WTC11 (cell line): ENCODE measurements around the gene UFL1. TPM values are rescaled to one million over a fixed set of nuclear protein-coding genes. Genes with fewer than 3 reads are reported as not detected.

Source experiments
- ATAC-seq: fragments of 200-7000 bp; cut with Tn5 transposase; 2 replicates; pipeline ENCODE4 v1.10.0; 2021; ENCODE audit warnings: mild to moderate bottlenecking, moderate library complexity
- CTCF ChIA-PET: fragments of 300-600 bp; sonication (Branson Sonifier 250); formaldehyde crosslinking; loops from one replicate; lab custom pipeline; 2021; ENCODE audit warnings: antibody characterized with exemption; lab: Charles Lee
- POLR2A ChIA-PET: fragments of 350-600 bp; sonication (Branson Sonifier 250); formaldehyde crosslinking; loops from one replicate; lab custom pipeline; 2021; ENCODE audit warnings: antibody characterized with exemption; lab: Charles Lee
- DNase-seq: peaks from one replicate; pipeline ENCODE4 v3.0.0; 2021; ENCODE audit warnings: low spot score
- H3K27ac Mint-ChIP-seq: 2 replicates; pipeline ENCODE4 v1.8.0; 2021; ENCODE audit warnings: mixed read lengths
- H3K27me3 Mint-ChIP-seq: 2 replicates; pipeline ENCODE4 v1.8.0; 2021; ENCODE audit warnings: low read depth, mild to moderate bottlenecking, moderate library complexity, mixed read lengths
- H3K36me3 Mint-ChIP-seq: 2 replicates; pipeline ENCODE4 v1.8.0; 2021; ENCODE audit warnings: mixed read lengths
- H3K4me1 Mint-ChIP-seq: 2 replicates; pipeline ENCODE4 v1.8.0; 2022; ENCODE audit warnings: mixed read lengths
- H3K4me3 Mint-ChIP-seq: 2 replicates; pipeline ENCODE4 v1.8.0; 2021; ENCODE audit warnings: mild to moderate bottlenecking, moderate library complexity, mixed read lengths
- H3K9me3 Mint-ChIP-seq: 2 replicates; pipeline ENCODE4 v1.8.0; 2021; ENCODE audit warnings: mixed read lengths
- ATF1 ChIP-seq: sonication (generic); formaldehyde crosslinking; IDR thresholded peaks from 2 replicates; pipeline ENCODE4 v1.8.1; 2023; ENCODE audit warnings: mild to moderate bottlenecking, moderate library complexity, missing genetic modification reagents
- ETV6 ChIP-seq: sonication (generic); formaldehyde crosslinking; IDR thresholded peaks from 2 replicates; pipeline ENCODE4 v1.8.1; 2022; ENCODE audit warnings: mild to moderate bottlenecking, missing genetic modification reagents
- NFATC4 ChIP-seq: fragments of 250-450 bp; sonication (Bioruptor Pico); IDR thresholded peaks from 2 replicates; pipeline ENCODE4 v1.9.0; 2021; ENCODE audit warnings: mild to moderate bottlenecking
- NR3C1 ChIP-seq: sonication (generic); formaldehyde crosslinking; conservative IDR thresholded peaks from 2 replicates; pipeline ENCODE4 v1.8.1; 2023; ENCODE audit warnings: low read depth, mild to moderate bottlenecking, missing genetic modification reagents
- SMAD3 ChIP-seq: sonication (generic); formaldehyde crosslinking; IDR thresholded peaks from 2 replicates; pipeline ENCODE4 v1.8.0; 2022; ENCODE audit warnings: missing genetic modification reagents, mild to moderate bottlenecking, borderline replicate concordance
- ZBTB21 ChIP-seq: sonication (generic); formaldehyde crosslinking; IDR thresholded peaks from 2 replicates; pipeline ENCODE4 v1.8.1; 2023; ENCODE audit warnings: mild to moderate bottlenecking, missing genetic modification reagents, borderline replicate concordance
- ZNF219 ChIP-seq: sonication (generic); formaldehyde crosslinking; IDR thresholded peaks from 2 replicates; pipeline ENCODE4 v1.8.0; 2023; ENCODE audit warnings: missing genetic modification reagents, mild to moderate bottlenecking, borderline replicate concordance
- ZNF317 ChIP-seq: sonication (generic); formaldehyde crosslinking; IDR thresholded peaks from 2 replicates; pipeline ENCODE4 v1.8.1; 2023; ENCODE audit warnings: low read depth, mild to moderate bottlenecking, moderate library complexity, missing genetic modification reagents, borderline replicate concordance
- ZNF416 ChIP-seq: fragments of 250-450 bp; sonication (Bioruptor Pico); IDR thresholded peaks from 2 replicates; pipeline ENCODE4 v1.9.0; 2021; ENCODE audit warnings: mild to moderate bottlenecking, inconsistent platforms
- ZNF423 ChIP-seq: fragments of 250-450 bp; sonication (Bioruptor Pico); IDR thresholded peaks from 2 replicates; pipeline ENCODE4 v2.1.2; 2022; ENCODE audit warnings: mild to moderate bottlenecking, moderate library complexity
- total RNA-seq: library from RNA; stranded (reverse); gene quantifications from 3 replicates; pipeline ENCODE4 v1.2.3, GENCODE V29; 2021
- TF ChIP-seq, protein P1 (sequence below): sonication (generic); formaldehyde crosslinking; IDR thresholded peaks from 2 replicates; pipeline ENCODE4 v1.8.1; 2023; ENCODE audit warnings: mild to moderate bottlenecking, missing genetic modification reagents, borderline replicate concordance
- TF ChIP-seq, protein P2 (sequence below): sonication (generic); formaldehyde crosslinking; IDR thresholded peaks from 2 replicates; pipeline ENCODE4 v1.8.1; 2023; ENCODE audit warnings: mild to moderate bottlenecking, missing genetic modification reagents, moderate library complexity
- TF ChIP-seq, protein P3 (sequence below): sonication (generic); formaldehyde crosslinking; IDR thresholded peaks from 2 replicates; pipeline ENCODE4 v1.8.0; 2022; ENCODE audit warnings: mild to moderate bottlenecking, missing genetic modification reagents
- TF ChIP-seq, protein P4 (sequence below): sonication (generic); formaldehyde crosslinking; IDR thresholded peaks from 2 replicates; pipeline ENCODE4 v1.8.1; 2022; ENCODE audit warnings: low read depth, missing genetic modification reagents, borderline replicate concordance
- TF ChIP-seq, protein P5 (sequence below): sonication (generic); formaldehyde crosslinking; IDR thresholded peaks from 2 replicates; pipeline ENCODE4 v1.8.0; 2022; ENCODE audit warnings: missing genetic modification reagents
- TF ChIP-seq, protein P6 (sequence below): fragments of 250-450 bp; sonication (Bioruptor Pico); IDR thresholded peaks from 2 replicates; pipeline ENCODE4 v1.8.0; 2021; ENCODE audit warnings: mild to moderate bottlenecking

UFL1 gene
- total RNA-seq, 1 experiment from 2014 or later: 15.3 TPM

DNA sequence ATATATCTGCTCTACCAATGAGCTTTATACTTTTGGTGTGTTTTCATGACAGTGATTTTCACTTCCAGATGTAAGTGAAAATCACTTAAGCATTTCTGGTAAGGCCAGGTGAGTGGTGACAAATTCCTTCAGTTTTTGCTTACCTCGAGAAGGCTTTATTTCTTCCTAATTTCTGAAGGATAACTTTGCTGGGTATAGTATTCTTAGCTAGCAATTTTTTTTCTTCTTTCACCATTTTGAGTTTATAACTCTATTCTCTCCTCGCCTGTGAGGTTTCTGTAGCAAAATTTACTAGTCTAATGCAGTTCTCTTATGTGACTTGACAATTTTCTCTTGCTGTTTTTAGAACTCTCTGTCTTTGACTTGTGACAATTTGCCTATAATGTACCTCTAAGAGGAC lies 48.4 kb downstream of the UFL1 start:
- TF ChIP-seq NFATC4 (CRISPR knock-in tag) (no peak), ZNF219 (CRISPR knock-in tag) (no peak), ZBTB21 (no peak), ZNF317 (CRISPR knock-in tag) (no peak), ATF1 (CRISPR knock-in tag) (no peak), ZNF416 (CRISPR knock-in tag) (no peak), NR3C1 (CRISPR knock-in tag) (no peak), ETV6 (CRISPR knock-in tag) (no peak), SMAD3 (no peak), ZNF423 (CRISPR knock-in tag) (no peak)
- TF ChIP-seq, protein P1, sequence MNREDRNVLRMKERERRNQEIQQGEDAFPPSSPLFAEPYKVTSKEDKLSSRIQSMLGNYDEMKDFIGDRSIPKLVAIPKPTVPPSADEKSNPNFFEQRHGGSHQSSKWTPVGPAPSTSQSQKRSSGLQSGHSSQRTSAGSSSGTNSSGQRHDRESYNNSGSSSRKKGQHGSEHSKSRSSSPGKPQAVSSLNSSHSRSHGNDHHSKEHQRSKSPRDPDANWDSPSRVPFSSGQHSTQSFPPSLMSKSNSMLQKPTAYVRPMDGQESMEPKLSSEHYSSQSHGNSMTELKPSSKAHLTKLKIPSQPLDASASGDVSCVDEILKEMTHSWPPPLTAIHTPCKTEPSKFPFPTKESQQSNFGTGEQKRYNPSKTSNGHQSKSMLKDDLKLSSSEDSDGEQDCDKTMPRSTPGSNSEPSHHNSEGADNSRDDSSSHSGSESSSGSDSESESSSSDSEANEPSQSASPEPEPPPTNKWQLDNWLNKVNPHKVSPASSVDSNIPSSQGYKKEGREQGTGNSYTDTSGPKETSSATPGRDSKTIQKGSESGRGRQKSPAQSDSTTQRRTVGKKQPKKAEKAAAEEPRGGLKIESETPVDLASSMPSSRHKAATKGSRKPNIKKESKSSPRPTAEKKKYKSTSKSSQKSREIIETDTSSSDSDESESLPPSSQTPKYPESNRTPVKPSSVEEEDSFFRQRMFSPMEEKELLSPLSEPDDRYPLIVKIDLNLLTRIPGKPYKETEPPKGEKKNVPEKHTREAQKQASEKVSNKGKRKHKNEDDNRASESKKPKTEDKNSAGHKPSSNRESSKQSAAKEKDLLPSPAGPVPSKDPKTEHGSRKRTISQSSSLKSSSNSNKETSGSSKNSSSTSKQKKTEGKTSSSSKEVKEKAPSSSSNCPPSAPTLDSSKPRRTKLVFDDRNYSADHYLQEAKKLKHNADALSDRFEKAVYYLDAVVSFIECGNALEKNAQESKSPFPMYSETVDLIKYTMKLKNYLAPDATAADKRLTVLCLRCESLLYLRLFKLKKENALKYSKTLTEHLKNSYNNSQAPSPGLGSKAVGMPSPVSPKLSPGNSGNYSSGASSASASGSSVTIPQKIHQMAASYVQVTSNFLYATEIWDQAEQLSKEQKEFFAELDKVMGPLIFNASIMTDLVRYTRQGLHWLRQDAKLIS (CRISPR knock-in tag): no peak
- TF ChIP-seq, protein P2, sequence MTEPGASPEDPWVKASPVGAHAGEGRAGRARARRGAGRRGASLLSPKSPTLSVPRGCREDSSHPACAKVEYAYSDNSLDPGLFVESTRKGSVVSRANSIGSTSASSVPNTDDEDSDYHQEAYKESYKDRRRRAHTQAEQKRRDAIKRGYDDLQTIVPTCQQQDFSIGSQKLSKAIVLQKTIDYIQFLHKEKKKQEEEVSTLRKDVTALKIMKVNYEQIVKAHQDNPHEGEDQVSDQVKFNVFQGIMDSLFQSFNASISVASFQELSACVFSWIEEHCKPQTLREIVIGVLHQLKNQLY (CRISPR knock-in tag): no peak
- TF ChIP-seq, protein P3, sequence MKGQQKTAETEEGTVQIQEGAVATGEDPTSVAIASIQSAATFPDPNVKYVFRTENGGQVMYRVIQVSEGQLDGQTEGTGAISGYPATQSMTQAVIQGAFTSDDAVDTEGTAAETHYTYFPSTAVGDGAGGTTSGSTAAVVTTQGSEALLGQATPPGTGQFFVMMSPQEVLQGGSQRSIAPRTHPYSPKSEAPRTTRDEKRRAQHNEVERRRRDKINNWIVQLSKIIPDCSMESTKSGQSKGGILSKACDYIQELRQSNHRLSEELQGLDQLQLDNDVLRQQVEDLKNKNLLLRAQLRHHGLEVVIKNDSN (CRISPR knock-in tag): no peak
- TF ChIP-seq, protein P4, sequence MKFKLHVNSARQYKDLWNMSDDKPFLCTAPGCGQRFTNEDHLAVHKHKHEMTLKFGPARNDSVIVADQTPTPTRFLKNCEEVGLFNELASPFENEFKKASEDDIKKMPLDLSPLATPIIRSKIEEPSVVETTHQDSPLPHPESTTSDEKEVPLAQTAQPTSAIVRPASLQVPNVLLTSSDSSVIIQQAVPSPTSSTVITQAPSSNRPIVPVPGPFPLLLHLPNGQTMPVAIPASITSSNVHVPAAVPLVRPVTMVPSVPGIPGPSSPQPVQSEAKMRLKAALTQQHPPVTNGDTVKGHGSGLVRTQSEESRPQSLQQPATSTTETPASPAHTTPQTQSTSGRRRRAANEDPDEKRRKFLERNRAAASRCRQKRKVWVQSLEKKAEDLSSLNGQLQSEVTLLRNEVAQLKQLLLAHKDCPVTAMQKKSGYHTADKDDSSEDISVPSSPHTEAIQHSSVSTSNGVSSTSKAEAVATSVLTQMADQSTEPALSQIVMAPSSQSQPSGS: no peak
- TF ChIP-seq, protein P5, sequence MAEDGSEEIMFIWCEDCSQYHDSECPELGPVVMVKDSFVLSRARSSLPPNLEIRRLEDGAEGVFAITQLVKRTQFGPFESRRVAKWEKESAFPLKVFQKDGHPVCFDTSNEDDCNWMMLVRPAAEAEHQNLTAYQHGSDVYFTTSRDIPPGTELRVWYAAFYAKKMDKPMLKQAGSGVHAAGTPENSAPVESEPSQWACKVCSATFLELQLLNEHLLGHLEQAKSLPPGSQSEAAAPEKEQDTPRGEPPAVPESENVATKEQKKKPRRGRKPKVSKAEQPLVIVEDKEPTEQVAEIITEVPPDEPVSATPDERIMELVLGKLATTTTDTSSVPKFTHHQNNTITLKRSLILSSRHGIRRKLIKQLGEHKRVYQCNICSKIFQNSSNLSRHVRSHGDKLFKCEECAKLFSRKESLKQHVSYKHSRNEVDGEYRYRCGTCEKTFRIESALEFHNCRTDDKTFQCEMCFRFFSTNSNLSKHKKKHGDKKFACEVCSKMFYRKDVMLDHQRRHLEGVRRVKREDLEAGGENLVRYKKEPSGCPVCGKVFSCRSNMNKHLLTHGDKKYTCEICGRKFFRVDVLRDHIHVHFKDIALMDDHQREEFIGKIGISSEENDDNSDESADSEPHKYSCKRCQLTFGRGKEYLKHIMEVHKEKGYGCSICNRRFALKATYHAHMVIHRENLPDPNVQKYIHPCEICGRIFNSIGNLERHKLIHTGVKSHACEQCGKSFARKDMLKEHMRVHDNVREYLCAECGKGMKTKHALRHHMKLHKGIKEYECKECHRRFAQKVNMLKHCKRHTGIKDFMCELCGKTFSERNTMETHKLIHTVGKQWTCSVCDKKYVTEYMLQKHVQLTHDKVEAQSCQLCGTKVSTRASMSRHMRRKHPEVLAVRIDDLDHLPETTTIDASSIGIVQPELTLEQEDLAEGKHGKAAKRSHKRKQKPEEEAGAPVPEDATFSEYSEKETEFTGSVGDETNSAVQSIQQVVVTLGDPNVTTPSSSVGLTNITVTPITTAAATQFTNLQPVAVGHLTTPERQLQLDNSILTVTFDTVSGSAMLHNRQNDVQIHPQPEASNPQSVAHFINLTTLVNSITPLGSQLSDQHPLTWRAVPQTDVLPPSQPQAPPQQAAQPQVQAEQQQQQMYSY (CRISPR knock-in tag): no peak
- TF ChIP-seq, protein P6, sequence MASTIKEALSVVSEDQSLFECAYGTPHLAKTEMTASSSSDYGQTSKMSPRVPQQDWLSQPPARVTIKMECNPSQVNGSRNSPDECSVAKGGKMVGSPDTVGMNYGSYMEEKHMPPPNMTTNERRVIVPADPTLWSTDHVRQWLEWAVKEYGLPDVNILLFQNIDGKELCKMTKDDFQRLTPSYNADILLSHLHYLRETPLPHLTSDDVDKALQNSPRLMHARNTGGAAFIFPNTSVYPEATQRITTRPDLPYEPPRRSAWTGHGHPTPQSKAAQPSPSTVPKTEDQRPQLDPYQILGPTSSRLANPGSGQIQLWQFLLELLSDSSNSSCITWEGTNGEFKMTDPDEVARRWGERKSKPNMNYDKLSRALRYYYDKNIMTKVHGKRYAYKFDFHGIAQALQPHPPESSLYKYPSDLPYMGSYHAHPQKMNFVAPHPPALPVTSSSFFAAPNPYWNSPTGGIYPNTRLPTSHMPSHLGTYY (CRISPR knock-in tag): no peak
- ChIA-PET POLR2A (no interaction called here), CTCF (interaction anchor here (1.1 kb wide), 1 partner anchor 57 kb away, joined by 3 read pairs; no protein-coding TSS in a partner anchor)
- peaks cover 24% of the 10 kb centered on the region for H3K4me1 Mint-ChIP-seq
- H3K27me3 Mint-ChIP-seq: peaks cover 3% of the 10 kb centered on the region; the same call in 1 of the 2 replicates
- H3K36me3 Mint-ChIP-seq: peaks cover 32% of the 10 kb centered on the region
- H3K27ac Mint-ChIP-seq: no peak overlapping the region
- no peak for DNase-seq
- H3K9me3 Mint-ChIP-seq: peaks cover 34% of the 10 kb centered on the region
- no peak for ATAC-seq
- no peak overlapping the region for H3K4me3 Mint-ChIP-seq
